ENCODE measurements around the gene RAB40C. TPM values are rescaled to one million over a fixed set of nuclear protein-coding genes. Genes with fewer than 3 reads are reported as not detected.

The RAB40C gene, protein sequence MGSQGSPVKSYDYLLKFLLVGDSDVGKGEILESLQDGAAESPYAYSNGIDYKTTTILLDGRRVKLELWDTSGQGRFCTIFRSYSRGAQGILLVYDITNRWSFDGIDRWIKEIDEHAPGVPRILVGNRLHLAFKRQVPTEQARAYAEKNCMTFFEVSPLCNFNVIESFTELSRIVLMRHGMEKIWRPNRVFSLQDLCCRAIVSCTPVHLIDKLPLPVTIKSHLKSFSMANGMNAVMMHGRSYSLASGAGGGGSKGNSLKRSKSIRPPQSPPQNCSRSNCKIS
- 10 to 100 TPM in 5 of 6 experiments, 1 to 10 TPM in 1; 10.0 to 14.1 (median 12.0) TPM for total RNA-seq
- long read RNA-seq, partial matches to known transcripts, result 0 of 2 reads
- long read RNA-seq, other reads (novel, unspliced or antisense), result 2 of 2 reads

DNA sequence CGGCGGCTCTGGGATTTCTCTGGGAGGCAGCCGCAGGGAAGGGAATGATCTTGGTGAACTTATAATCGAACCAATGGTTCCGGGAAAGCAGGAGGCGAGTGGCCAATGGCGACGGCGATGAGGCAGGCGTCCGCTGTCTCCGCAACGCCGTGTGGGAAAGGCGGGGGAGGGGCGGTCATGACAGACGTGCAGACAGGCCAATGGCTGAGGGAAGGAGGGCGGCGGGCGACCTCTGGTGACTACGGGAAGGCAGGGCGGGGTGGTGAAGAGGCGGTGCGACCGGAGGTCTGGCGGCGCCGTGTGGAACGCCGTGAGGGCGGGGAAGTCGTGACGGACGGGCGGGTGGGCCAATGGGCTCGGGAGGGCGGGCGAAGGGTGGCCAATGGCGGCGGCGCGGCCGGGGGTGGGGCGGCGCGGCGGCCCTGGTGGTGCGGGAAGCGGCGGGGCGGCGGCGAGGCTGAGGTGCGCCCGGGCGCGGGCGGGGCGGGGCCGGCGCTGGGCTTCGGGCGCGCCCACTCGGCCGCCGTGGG is at the start of gene RAB40C:
RAB40C (plus strand) TSS at position 409 of the 530 bp plus-strand sequence. CDS start 226 bp downstream, outside the sequence.
- Histone ChIP-seq H3K36me3 (no peaks in the 10 kb centered on the region), H3K9me3 (no peaks in the 10 kb centered on the region), H3K4me3 (peak within 1 kb of the TSS; percentile 89 to 99 (median 90)), H3K27ac (peak within 1 kb of the TSS; percentile 87 to 97 (median 91)), H3K27me3 (no peaks in the 10 kb centered on the region), H3K4me1 (peaks cover 0 to 61% (median 32%) of the 10 kb centered on the region in 4 donors)
- WGBS (ENCODE audit: insufficient coverage, low coverage, low lambda C conversion rate, missing lambda C conversion rate), result 1% methylated on average over 40 of the region's 67 CpGs
- TF ChIP-seq CTCF (IDR thresholded peaks at IDR 0.05) (peak in 2 of 4 donors; percentile 9 to 37), POLR2A (IDR thresholded peaks at IDR 0.05) (no peak)
- peak; percentile 77 to 91 (median 82) for ATAC-seq
- intact Hi-C loops (cut with DNase I), result loop anchor here in 1 of 2 donors (10.0 kb wide), 1 partner anchor 45 kb away; the partner anchor contains the start of genes METTL26 and WFIKKN1
- DNase-seq, result peak; percentile 99 to 100 (median 100)

GRCh38 chr16:540645-541340 is 49.1 kb upstream of the RAB40C start:
- Histone ChIP-seq H3K27me3 (no peaks in the 10 kb centered on the region), H3K27ac (no peak overlapping the region), H3K36me3 (no peaks in the 10 kb centered on the region), H3K4me1 (peaks cover 0 to 18% (median 5%) of the 10 kb centered on the region in 4 donors), H3K9me3 (no peaks in the 10 kb centered on the region), H3K4me3 (no peak overlapping the region)
- WGBS (ENCODE audit: insufficient coverage, low coverage, low lambda C conversion rate, missing lambda C conversion rate), result 63% methylated on average over 3 of the region's 29 CpGs
- intact Hi-C loops (cut with DNase I), result no loop called here
- DNase-seq (no peak), ATAC-seq (no peak)
- TF ChIP-seq POLR2A (IDR thresholded peaks at IDR 0.05) (no peak), CTCF (IDR thresholded peaks at IDR 0.05) (no peak)

GRCh38 chr16:543301-544164 is 46.3 kb upstream of the RAB40C start:
- Histone ChIP-seq H3K36me3 (peaks cover 0 to 5% (median 1%) of the 10 kb centered on the region in 4 donors), H3K4me3 (peak overlapping the region in 2 of 3 donors; percentile 14 to 42), H3K4me1 (peaks cover 0 to 16% (median 5%) of the 10 kb centered on the region in 4 donors), H3K9me3 (no peaks in the 10 kb centered on the region), H3K27me3 (no peaks in the 10 kb centered on the region), H3K27ac (peak overlapping the region; percentile 52 to 95 (median 91))
- peak; percentile 87 to 93 (median 93) for ATAC-seq
- DNase-seq, result peak; percentile 81 to 91 (median 89)
- TF ChIP-seq CTCF (IDR thresholded peaks at IDR 0.05) (no peak), POLR2A (IDR thresholded peaks at IDR 0.05) (peak; percentile 42)
- WGBS (ENCODE audit: insufficient coverage, low coverage, low lambda C conversion rate, missing lambda C conversion rate), result 60% methylated on average over 1 of the region's 51 CpGs
- intact Hi-C loops (cut with DNase I), result no loop called here

DNA sequence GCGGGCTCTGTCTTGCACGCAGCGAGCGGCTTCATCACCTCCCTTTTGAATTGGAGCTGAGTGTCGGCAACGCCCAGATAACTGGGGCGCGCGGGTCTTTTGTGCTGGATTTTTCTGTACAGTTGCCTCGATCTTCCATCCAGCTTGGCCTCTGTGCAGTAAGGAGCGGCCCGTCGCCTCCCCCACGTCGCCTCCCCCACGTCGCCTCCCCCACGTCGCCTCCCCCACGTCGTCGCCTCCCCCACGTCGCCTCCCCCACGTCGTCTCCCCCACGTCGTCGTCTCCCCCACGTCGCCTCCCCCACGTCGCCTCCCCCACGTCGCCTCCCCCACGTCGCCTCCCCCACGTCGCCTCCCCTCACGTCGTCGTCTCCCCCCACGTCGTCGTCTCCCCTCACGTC is 45.3 kb upstream of the RAB40C start:
- peaks cover 0 to 16% (median 5%) of the 10 kb centered on the region in 4 donors for H3K4me1 ChIP-seq
- no peaks in the 10 kb centered on the region for H3K27me3 ChIP-seq
- 95% methylated on average over 34 of the region's 46 CpGs for WGBS (ENCODE audit: insufficient coverage, low coverage, low lambda C conversion rate, missing lambda C conversion rate)
- ATAC-seq, result no peak
- DNase-seq, result no peak
- no peaks in the 10 kb centered on the region for H3K9me3 ChIP-seq
- no peak overlapping the region for H3K4me3 ChIP-seq
- H3K27ac ChIP-seq, result no peak overlapping the region
- no peak for TF ChIP-seq POLR2A (IDR thresholded peaks at IDR 0.05)
- TF ChIP-seq CTCF (IDR thresholded peaks at IDR 0.05), result no peak
- H3K36me3 ChIP-seq, result peaks cover 0 to 7% (median 1%) of the 10 kb centered on the region in 4 donors
- intact Hi-C loops (cut with DNase I), result no loop called here
